Lung (tissue), 13 donors: Measurements from ENCODE around the gene FAM136A. TPM values are rescaled to one million over a fixed set of nuclear protein-coding genes. Genes with fewer than 3 reads are reported as not detected.

Experiments
- ATAC-seq: fragments of 200-7000 bp; cut with Tn5 transposase; one replicate; pipeline ENCODE4 v1.9.1; 2020; ENCODE audit warnings: moderate number of reproducible peaks; ENCODE audit not compliant: insufficient read depth, low FRiP score
- DNase-seq, 3 donors: peaks; one replicate each; pipeline ENCODE4 v3.0.0-alpha.2; 2013 to 2017
- H3K27ac ChIP-seq, 2 donors: one replicate each; pipeline ENCODE4 v1.5.1; 2013; ENCODE audit warnings: mild to moderate bottlenecking in 2 of 2, moderate library complexity in 2 of 2, control low read depth in 1 of 2, inconsistent platforms in 1 of 2, low read depth in 1 of 2, low read length in 1 of 2
- H3K27me3 ChIP-seq, 3 donors: one replicate each; pipeline ENCODE4 v1.5.1; 2013; ENCODE audit warnings: low read length in 2 of 3; ENCODE audit not compliant: control insufficient read depth in 3 of 3, insufficient read depth in 3 of 3
- H3K36me3 ChIP-seq, 4 donors: one replicate each; pipeline ENCODE4 v1.5.1; 2013; ENCODE audit warnings: low read length in 4 of 4, mild to moderate bottlenecking in 1 of 4, moderate library complexity in 1 of 4; ENCODE audit not compliant: control insufficient read depth in 4 of 4, insufficient read depth in 4 of 4
- H3K4me1 ChIP-seq, 5 donors: one replicate each; pipeline ENCODE4 v1.5.1; 2013; ENCODE audit warnings: low read length in 5 of 5, mild to moderate bottlenecking in 2 of 5, moderate library complexity in 1 of 5; ENCODE audit not compliant: control insufficient read depth in 5 of 5, insufficient read depth in 5 of 5
- H3K4me3 ChIP-seq: one replicate; pipeline ENCODE4 v1.5.1; 2013; ENCODE audit warnings: mild to moderate bottlenecking, control low read depth, moderate library complexity
- H3K9ac ChIP-seq, 2 donors: one replicate each; pipeline ENCODE4 v1.5.1; 2013; ENCODE audit warnings: low read length in 2 of 2, control low read depth in 1 of 2; ENCODE audit not compliant: insufficient read depth in 1 of 2
- H3K9me3 ChIP-seq, 4 donors: one replicate each; pipeline ENCODE4 v1.5.1; 2013; ENCODE audit warnings: low read length in 3 of 4, mild to moderate bottlenecking in 1 of 4, moderate library complexity in 1 of 4; ENCODE audit not compliant: control insufficient read depth in 4 of 4, insufficient read depth in 3 of 4
- CTCF ChIP-seq: IDR thresholded peaks from 2 replicates; pipeline ENCODE4 v1.5.1; 2012; ENCODE audit warnings: mild to moderate bottlenecking; ENCODE audit errors: control extremely low read depth, extremely low read depth
- WGBS, 2 donors: extraction: QIAGEN DNeasy Blood & Tissue Kit; methylation state at CpG; one replicate each; pipeline ENCODE4 v1.1.7; 2013; 5-methylcytosine and 5-hydroxymethylcytosine counted together
- polyA plus RNA-seq, 2 donors: library from polyadenylated mRNA; stranded (reverse); fragments of 200-250 nt; gene quantifications; one replicate each; pipeline ENCODE4 v1.2.1, GENCODE V29; 2013
- small RNA-seq: library from RNA; depleted of rRNA; stranded (forward); fragments of <200 nt; gene quantifications from one replicate; pipeline ENCODE3, GENCODE V24; 2014; ENCODE audit warnings: low replicate concordance
- total RNA-seq, 2 donors: library from RNA; depleted of rRNA in 1 of 2; stranded (reverse); fragments of >200 nt in 1 of 2; gene quantifications; one replicate each; pipeline ENCODE4 v1.2.1, GENCODE V29; 2014 to 2021
- donor health status: control.
- donor health status: control.
- donor health status: Bipolar disorder and iron deficiency.
- donor health status: healthy.
- donor health status: DM: yes; HTN: yes; CAD: no.

The FAM136A gene
- total and polyA plus RNA-seq, 4 donors, result 23.7 to 37.0 (median 30.2) TPM

- 0% methylated on average over 47 of the region's 47 CpGs for WGBS, 2 donors
- TF ChIP-seq CTCF, result no peak
- Histone ChIP-seq H3K9me3 (no peaks in the 10 kb centered on the region), H3K36me3 (peaks cover 0 to 5% (median 1%) of the 10 kb centered on the region in 4 donors), H3K27ac (peak within 1 kb of the TSS; percentile 97 to 99), H3K4me1 (peaks cover 0 to 20% (median 10%) of the 10 kb centered on the region in 5 donors), H3K9ac (peak within 1 kb of the TSS; percentile 100), H3K27me3 (no peaks in the 10 kb centered on the region), H3K4me3 (peak within 1 kb of the TSS; percentile 79)
- DNase-seq, result peak; percentile 99 to 100 (median 99)
- peak; percentile 98 for ATAC-seq
These were observed 53.6 kb downstream of the FAM136A start, which contains the start of gene TIA1 for GRCh38 chr2:70248181-70248847. TSS of gene TIA1 (minus strand) at chr2:70248628. CDS start at chr2:70248430, 198 bp downstream.

- Histone ChIP-seq H3K9me3 (no peaks in the 10 kb centered on the region), H3K36me3 (peaks cover 0 to 5% (median 1%) of the 10 kb centered on the region in 4 donors), H3K9ac (peak overlapping the region; percentile 100), H3K27ac (peak overlapping the region; percentile 97 to 99), H3K4me3 (peak overlapping the region; percentile 79), H3K27me3 (no peaks in the 10 kb centered on the region), H3K4me1 (peaks cover 0 to 25% (median 10%) of the 10 kb centered on the region in 5 donors)
- ATAC-seq (no peak), DNase-seq (peak; percentile 26 to 91 (median 88))
- WGBS, 2 donors, result 0% methylated on average over 20 of the region's 20 CpGs
- TF ChIP-seq CTCF, result no peak
These were observed 54.3 kb downstream of the FAM136A start for GRCh38 chr2:70247364-70248180.

Small RNA genes within 50 kb of the gene (small RNA-seq; reads per million reads assigned to genes)
- gene AC016700.2 (not detected), gene MIR1285-2 (not detected)

Other genes starting within 250 kb of the FAM136A start
- 100 to 1,000 TPM; 134 to 326 TPM for gene PCBP1, start 214.6 kb downstream of the FAM136A start, total RNA-seq
- gene PCBP1, start 214.6 kb downstream of the FAM136A start, polyA plus RNA-seq, result 100 to 1,000 TPM; 268 to 453 TPM
- gene C2orf42, start 111.0 kb downstream of the FAM136A start, total RNA-seq, result 10 to 100 TPM; 11.5 to 15.0 TPM
- 1 to 10 TPM; 4.3 to 7.1 TPM for gene C2orf42, start 111.0 kb downstream of the FAM136A start, polyA plus RNA-seq
- gene TIA1, start 53.4 kb downstream of the FAM136A start, total RNA-seq, result 100 to 1,000 TPM in 1 of 2 donors, 10 to 100 TPM in 1; 67.5 to 403 TPM
- 10 to 100 TPM; 31.5 to 62.9 TPM for gene TIA1, start 53.4 kb downstream of the FAM136A start, polyA plus RNA-seq
- 10 to 100 TPM; 65.1 to 76.5 TPM for gene PCYOX1, start 43.9 kb downstream of the FAM136A start, total RNA-seq
- 10 to 100 TPM; 12.0 to 16.4 TPM for gene PCYOX1, start 43.9 kb downstream of the FAM136A start, polyA plus RNA-seq
- gene SNRPG, start 8.3 kb downstream of the FAM136A start, total RNA-seq, result 100 to 1,000 TPM in 1 of 2 donors, 10 to 100 TPM in 1; 85.0 to 108 TPM
- gene SNRPG, start 8.3 kb downstream of the FAM136A start, polyA plus RNA-seq, result 100 to 1,000 TPM; 151 to 298 TPM